ENCODE data around the gene HTRA3.

GRCh38 chr4:8300832-8301231 lies 31.3 kb downstream of the HTRA3 start:
- TF ChIP-seq CTCF (IDR thresholded peaks at IDR 0.05) (no peak), POLR2A (IDR thresholded peaks at IDR 0.05) (no peak)

Measured in lower leg skin (tissue), 3 donors.